IPS DF 6.9 (cell line): ENCODE data around the gene ABTB2.

ENCODE experiments used
- DNase-seq: peaks from one replicate; pipeline ENCODE4 v3.0.0-alpha.2; 2013; ENCODE audit warnings: low read depth, low spot score
- H3K27ac ChIP-seq: one replicate; pipeline ENCODE4 v1.5.1; 2013; ENCODE audit warnings: low read length, control low read depth
- H3K27me3 ChIP-seq: 2 replicates; pipeline ENCODE4 v1.6.1; 2013; ENCODE audit warnings: mild to moderate bottlenecking, low read length; ENCODE audit not compliant: control insufficient read depth, insufficient read depth
- H3K36me3 ChIP-seq: 2 replicates; pipeline ENCODE4 v1.6.1; 2013; ENCODE audit warnings: low read length; ENCODE audit not compliant: control insufficient read depth, insufficient read depth
- H3K4me1 ChIP-seq: 2 replicates; pipeline ENCODE4 v1.6.1; 2013; ENCODE audit warnings: low read length; ENCODE audit not compliant: control insufficient read depth, insufficient read depth
- H3K4me3 ChIP-seq: 2 replicates; pipeline ENCODE4 v1.5.1; 2013; ENCODE audit warnings: mild to moderate bottlenecking, low read length
- H3K9me3 ChIP-seq: 2 replicates; pipeline ENCODE4 v1.6.1; 2013; ENCODE audit warnings: low read length, inconsistent platforms; ENCODE audit not compliant: control insufficient read depth, insufficient read depth
- WGBS: extraction: QIAGEN DNeasy Blood & Tissue Kit; methylation state at CpG from one replicate; pipeline ENCODE4 v1.1.7; 2013; ENCODE audit warnings: mixed read lengths, missing lambda C conversion rate; ENCODE audit not compliant: insufficient read length, insufficient coverage; 5-methylcytosine and 5-hydroxymethylcytosine counted together

The ABTB2 gene

GRCh38 chr11:34151916-34152845 lies 205.6 kb downstream of the ABTB2 start:
- no CpG with 5 or more reads among the region's 18 CpGs for WGBS
- no peaks in the 10 kb centered on the region for H3K27me3 ChIP-seq
- H3K9me3 ChIP-seq, result no peaks in the 10 kb centered on the region
- H3K36me3 ChIP-seq, result peaks cover 19% of the 10 kb centered on the region
- no peaks in the 10 kb centered on the region for H3K4me1 ChIP-seq
- H3K4me3 ChIP-seq, result no peak overlapping the region
- H3K27ac ChIP-seq, result no peak overlapping the region
- no peak for DNase-seq

GRCh38 chr11:34151166-34151565 lies 206.6 kb downstream of the ABTB2 start:
- Histone ChIP-seq H3K4me3 (no peak overlapping the region), H3K9me3 (no peaks in the 10 kb centered on the region), H3K36me3 (peaks cover 27% of the 10 kb centered on the region), H3K27ac (no peak overlapping the region), H3K4me1 (no peaks in the 10 kb centered on the region), H3K27me3 (no peaks in the 10 kb centered on the region)
- WGBS, result no CpG with 5 or more reads among the region's 5 CpGs
- DNase-seq, result no peak

GRCh38 chr11:34150494-34151151 lies 207.2 kb downstream of the ABTB2 start:
- no CpG with 5 or more reads among the region's 6 CpGs for WGBS
- peaks cover 30% of the 10 kb centered on the region for H3K36me3 ChIP-seq
- no peak overlapping the region for H3K27ac ChIP-seq

GRCh38 chr11:34149786-34150185 lies 208.0 kb downstream of the ABTB2 start:
- Histone ChIP-seq H3K4me3 (no peak overlapping the region), H3K36me3 (peaks cover 34% of the 10 kb centered on the region), H3K9me3 (no peaks in the 10 kb centered on the region), H3K4me1 (no peaks in the 10 kb centered on the region), H3K27me3 (no peaks in the 10 kb centered on the region), H3K27ac (no peak overlapping the region)
- DNase-seq, result no peak
- no CpG with 5 or more reads among the region's 13 CpGs for WGBS

More at GRCh38 chr11:34150494-34151151, 207.2 kb downstream of the ABTB2 start:
- H3K4me3 ChIP-seq, result no peak overlapping the region
- no peaks in the 10 kb centered on the region for H3K27me3 ChIP-seq
- no peaks in the 10 kb centered on the region for H3K4me1 ChIP-seq
- no peak for DNase-seq
- no peaks in the 10 kb centered on the region for H3K9me3 ChIP-seq

- Histone ChIP-seq H3K27ac (no peak overlapping the region), H3K9me3 (no peaks in the 10 kb centered on the region), H3K27me3 (no peaks in the 10 kb centered on the region), H3K4me1 (no peaks in the 10 kb centered on the region), H3K36me3 (peaks cover 34% of the 10 kb centered on the region), H3K4me3 (no peak overlapping the region)
- DNase-seq, result no peak
- WGBS, result no CpG with 5 or more reads among the region's 7 CpGs
Measured at GRCh38 chr11:34149274-34149673, 208.5 kb downstream of the ABTB2 start.

- no peak for DNase-seq
- WGBS, result no CpG with 5 or more reads among the region's 16 CpGs
- Histone ChIP-seq H3K27me3 (no peaks in the 10 kb centered on the region), H3K4me1 (no peaks in the 10 kb centered on the region), H3K4me3 (no peak overlapping the region), H3K27ac (no peak overlapping the region), H3K36me3 (peaks cover 37% of the 10 kb centered on the region), H3K9me3 (no peaks in the 10 kb centered on the region)
Measured at GRCh38 chr11:34148504-34149165, 209.2 kb downstream of the ABTB2 start.

GRCh38 chr11:34147581-34147980 lies 210.2 kb downstream of the ABTB2 start:
- no peak for DNase-seq
- Histone ChIP-seq H3K27ac (no peak overlapping the region), H3K36me3 (peaks cover 44% of the 10 kb centered on the region), H3K9me3 (no peaks in the 10 kb centered on the region), H3K27me3 (no peaks in the 10 kb centered on the region), H3K4me3 (no peak overlapping the region), H3K4me1 (no peaks in the 10 kb centered on the region)
- WGBS, result no CpG with 5 or more reads among the region's 8 CpGs

- Histone ChIP-seq H3K27ac (no peak overlapping the region), H3K4me3 (no peak overlapping the region), H3K36me3 (peaks cover 47% of the 10 kb centered on the region), H3K27me3 (no peaks in the 10 kb centered on the region), H3K4me1 (no peaks in the 10 kb centered on the region), H3K9me3 (no peaks in the 10 kb centered on the region)
- DNase-seq, result no peak
- no CpG with 5 or more reads among the region's 5 CpGs for WGBS
Measured at GRCh38 chr11:34146866-34147265, 210.9 kb downstream of the ABTB2 start.

GRCh38 chr11:34146411-34146810 lies 211.4 kb downstream of the ABTB2 start:
- Histone ChIP-seq H3K27me3 (no peaks in the 10 kb centered on the region), H3K36me3 (peaks cover 51% of the 10 kb centered on the region), H3K4me1 (no peaks in the 10 kb centered on the region), H3K9me3 (no peaks in the 10 kb centered on the region), H3K4me3 (no peak overlapping the region), H3K27ac (no peak overlapping the region)
- no CpG with 5 or more reads among the region's 12 CpGs for WGBS
- DNase-seq, result no peak

GRCh38 chr11:34145847-34146381 lies 211.9 kb downstream of the ABTB2 start:
- no peak overlapping the region for H3K27ac ChIP-seq
- no peak for DNase-seq
- H3K36me3 ChIP-seq, result peaks cover 55% of the 10 kb centered on the region
- H3K9me3 ChIP-seq, result no peaks in the 10 kb centered on the region
- WGBS, result no CpG with 5 or more reads among the region's 8 CpGs
- no peaks in the 10 kb centered on the region for H3K4me1 ChIP-seq
- H3K27me3 ChIP-seq, result no peaks in the 10 kb centered on the region
- no peak overlapping the region for H3K4me3 ChIP-seq
